Fibroblast of mammary gland (primary cell): ENCODE results near the gene MOBP.

Experiments used
- DNase-seq: peaks from one replicate; pipeline ENCODE4 v3.0.0-alpha.2; 2010; ENCODE audit warnings: low read depth
- H3K4me3 ChIP-seq: 2 replicates; pipeline ENCODE4 v1.5.1; 2011; ENCODE audit warnings: low read depth, mild to moderate bottlenecking, low read length, moderate library complexity; ENCODE audit not compliant: control insufficient read depth
- CTCF ChIP-seq: conservative IDR thresholded peaks from 2 replicates; pipeline ENCODE4 v1.5.1; 2011; ENCODE audit warnings: low read depth, low read length, inconsistent platforms; ENCODE audit not compliant: control insufficient read depth, insufficient read depth

Gene MOBP

GRCh38 chr3:39501059-39501458 lies 33.6 kb downstream of the MOBP start:
- no peak for DNase-seq
- H3K4me3 ChIP-seq, result no peak overlapping the region
- no peak for TF ChIP-seq CTCF

GRCh38 chr3:39501968-39502837 lies 34.7 kb downstream of the MOBP start:
- no peak overlapping the region for H3K4me3 ChIP-seq
- TF ChIP-seq CTCF, result no peak
- DNase-seq, result no peak

GRCh38 chr3:39502838-39503145 lies 35.3 kb downstream of the MOBP start:
- no peak overlapping the region for H3K4me3 ChIP-seq
- no peak for TF ChIP-seq CTCF
- DNase-seq, result no peak

- DNase-seq, result peak; percentile 40
- no peak overlapping the region for H3K4me3 ChIP-seq
- no peak for TF ChIP-seq CTCF
These were observed 38.6 kb downstream of the MOBP start for GRCh38 chr3:39505866-39506742.

GRCh38 chr3:39506863-39507262 lies 39.4 kb downstream of the MOBP start:
- no peak for TF ChIP-seq CTCF
- DNase-seq, result peak; percentile 66
- no peak overlapping the region for H3K4me3 ChIP-seq

GRCh38 chr3:39513791-39514369 lies 46.4 kb downstream of the MOBP start:
- TF ChIP-seq CTCF, result no peak

More at GRCh38 chr3:39513791-39514369, 46.4 kb downstream of the MOBP start:
- no peak overlapping the region for H3K4me3 ChIP-seq
- DNase-seq, result no peak
